Transverse colon (tissue), 4 donors: ENCODE measurements around the gene PHYKPL. TPM values are rescaled to one million over a fixed set of nuclear protein-coding genes. Genes with fewer than 3 reads are reported as not detected.

Experiments
- DNase-seq: peaks from one replicate; pipeline ENCODE4 v3.0.0-alpha.2; 2019
- H3K27ac ChIP-seq, 4 donors: fragments of 200-600 bp; sonication (generic); 2 replicates each; pipeline ENCODE4 v1.5.1; 2016 to 2018; ENCODE audit warnings: inconsistent platforms in 4 of 4
- H3K27me3 ChIP-seq: fragments of 200-600 bp; sonication (generic); 2 replicates; pipeline ENCODE4 v1.5.1; 2017; ENCODE audit warnings: inconsistent platforms
- H3K36me3 ChIP-seq, 4 donors: fragments of 200-600 bp; sonication (generic); 2 replicates each; pipeline ENCODE4 v1.5.1; 2017 to 2019; ENCODE audit warnings: inconsistent platforms in 4 of 4
- H3K4me1 ChIP-seq, 4 donors: fragments of 200-600 bp; sonication (generic); 2 replicates each; pipeline ENCODE4 v1.5.1; 2017 to 2020; ENCODE audit warnings: inconsistent platforms in 4 of 4
- H3K4me3 ChIP-seq, 4 donors: fragments of 200-600 bp; sonication (generic); 1 replicate in 1 of 4; 2 replicates in 3 of 4; pipeline versions ENCODE4 v1.5.1 to v1.6.1; 2017 to 2019; ENCODE audit warnings: inconsistent platforms in 4 of 4
- H3K9me3 ChIP-seq, 2 donors: fragments of 200-600 bp; sonication (generic); 2 replicates each; pipeline ENCODE4 v1.5.1; 2017 to 2019; ENCODE audit warnings: inconsistent platforms in 2 of 2
- EP300 ChIP-seq: sonication (generic); formaldehyde crosslinking; IDR thresholded peaks from one replicate; pipeline ENCODE4 v1.6.1; 2017; ENCODE audit warnings: antibody characterized with exemption, low read depth
- POLR2A ChIP-seq: fragments of 450-650 bp; IDR thresholded peaks from one replicate; pipeline ENCODE4 v1.6.1; 2016; ENCODE audit warnings: antibody characterized with exemption, mild to moderate bottlenecking, moderate library complexity
- POLR2AphosphoS5 ChIP-seq, 3 donors: sonication (generic); formaldehyde crosslinking; IDR thresholded peaks; one replicate each; pipeline ENCODE4 v1.6.1; 2016; ENCODE audit warnings: antibody characterized with exemption in 3 of 3
- WGBS, 2 donors: methylation state at CpG; one replicate each; pipeline ENCODE4 v1.1.5; 2018; ENCODE audit warnings: low coverage in 1 of 2; 5-methylcytosine and 5-hydroxymethylcytosine counted together
- in situ Hi-C, 4 donors: fragments of 200-750 bp; cut with MboI; loops; one replicate each; pipeline versions ENCODE4 v1.15.0 to v1.15.1; 2017; ENCODE audit warnings: low sequenced_read_pairs in 3 of 4, low pct_ligation_motif_present in 1 of 4, low pct_unique_long_range_greater_than_20kb in 1 of 4
- intact Hi-C: fragments of 100-400 bp; cut with DNase I; formaldehyde crosslinking; loops from one replicate; pipeline ENCODE4 v1.15.1; 2023; ENCODE audit warnings: low total_unique reads
- total RNA-seq, 4 donors: library from RNA; depleted of rRNA; stranded (reverse); fragments of >200 nt; gene quantifications; one replicate each; pipeline ENCODE4 v1.1.0, GENCODE V29; 2016
- TF ChIP-seq, protein P1 (sequence below), 5 experiments: fragments of 200-600 bp in 3 of 5; fragments of 450-650 bp in 2 of 5; sonication (generic) in 3 of 5; IDR thresholded peaks; 1 replicate in 2 of 5; 2 replicates in 3 of 5; pipeline ENCODE4 v1.5.1; 2016 to 2017; ENCODE audit warnings: antibody characterized with exemption in 5 of 5, inconsistent platforms in 3 of 5, mild to moderate bottlenecking in 2 of 5, moderate library complexity in 1 of 5

PHYKPL gene
- total RNA-seq, 4 donors from 2014 or later, result 124 to 405 (median 197) TPM

DNA sequence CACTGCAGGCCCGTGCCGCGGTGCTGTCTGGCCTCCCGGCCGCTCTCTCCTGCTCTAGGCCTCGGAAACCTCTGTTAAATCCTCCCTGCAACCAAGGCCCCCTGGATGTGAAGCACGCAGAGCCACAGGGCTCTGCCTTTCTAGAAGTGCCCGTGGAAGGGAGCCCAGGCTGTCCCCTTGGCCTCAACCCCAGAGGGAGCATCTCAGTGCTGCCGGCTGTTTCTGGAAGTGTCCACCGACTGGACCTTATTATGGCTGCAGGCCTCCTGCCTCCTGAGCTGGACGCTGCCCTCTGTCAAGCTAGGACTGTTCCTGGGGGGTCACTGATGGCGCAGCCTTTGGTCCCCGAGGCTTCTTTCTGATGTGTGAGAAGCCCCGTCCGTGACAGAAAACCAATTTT, 40.4 kb upstream of the PHYKPL start:
- no peaks in the 10 kb centered on the region for H3K4me1 ChIP-seq
- in situ Hi-C loops (loop anchor here in 1 of 4 donors (10.0 kb wide), 1 partner anchor 282 kb away; no protein-coding TSS in a partner anchor), intact Hi-C loops (no loop called here)
- TF ChIP-seq, protein P1, sequence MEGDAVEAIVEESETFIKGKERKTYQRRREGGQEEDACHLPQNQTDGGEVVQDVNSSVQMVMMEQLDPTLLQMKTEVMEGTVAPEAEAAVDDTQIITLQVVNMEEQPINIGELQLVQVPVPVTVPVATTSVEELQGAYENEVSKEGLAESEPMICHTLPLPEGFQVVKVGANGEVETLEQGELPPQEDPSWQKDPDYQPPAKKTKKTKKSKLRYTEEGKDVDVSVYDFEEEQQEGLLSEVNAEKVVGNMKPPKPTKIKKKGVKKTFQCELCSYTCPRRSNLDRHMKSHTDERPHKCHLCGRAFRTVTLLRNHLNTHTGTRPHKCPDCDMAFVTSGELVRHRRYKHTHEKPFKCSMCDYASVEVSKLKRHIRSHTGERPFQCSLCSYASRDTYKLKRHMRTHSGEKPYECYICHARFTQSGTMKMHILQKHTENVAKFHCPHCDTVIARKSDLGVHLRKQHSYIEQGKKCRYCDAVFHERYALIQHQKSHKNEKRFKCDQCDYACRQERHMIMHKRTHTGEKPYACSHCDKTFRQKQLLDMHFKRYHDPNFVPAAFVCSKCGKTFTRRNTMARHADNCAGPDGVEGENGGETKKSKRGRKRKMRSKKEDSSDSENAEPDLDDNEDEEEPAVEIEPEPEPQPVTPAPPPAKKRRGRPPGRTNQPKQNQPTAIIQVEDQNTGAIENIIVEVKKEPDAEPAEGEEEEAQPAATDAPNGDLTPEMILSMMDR (IDR thresholded peaks at IDR 0.05), result no peak
- no peaks in the 10 kb centered on the region for H3K36me3 ChIP-seq
- peaks cover 21% of the 10 kb centered on the region for H3K27me3 ChIP-seq
- no peaks in the 10 kb centered on the region for H3K9me3 ChIP-seq
- WGBS, 2 donors, result 83% methylated on average over 15 of the region's 15 CpGs; no CpG with 5 or more reads in 1 of the 2 donors
- DNase-seq, result no peak
- no peak overlapping the region for H3K4me3 ChIP-seq
- no peak overlapping the region for H3K27ac ChIP-seq

DNA sequence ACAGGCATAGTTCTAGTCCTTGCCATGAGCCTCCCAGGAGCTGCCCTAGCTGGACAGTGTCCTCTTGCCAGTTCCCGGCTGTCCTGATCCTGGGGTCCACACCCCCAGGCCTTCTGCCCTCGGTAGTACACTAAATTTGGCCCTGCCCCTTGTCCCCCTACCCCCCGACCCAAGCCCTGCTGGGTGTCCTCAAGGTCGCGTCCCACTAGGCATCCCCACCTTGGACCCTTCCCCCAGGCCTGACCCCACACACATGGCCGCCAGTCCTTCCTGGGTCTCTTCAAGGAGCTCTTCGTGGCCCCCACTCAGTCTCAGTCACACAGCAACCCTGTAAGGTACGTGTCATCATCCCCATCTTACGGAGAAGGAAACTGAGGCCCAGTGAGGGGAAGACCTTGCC, 40.0 kb upstream of the PHYKPL start:
- in situ Hi-C loops, result loop anchor here in 1 of 4 donors (10.0 kb wide), 1 partner anchor 282 kb away; no protein-coding TSS in a partner anchor

DNA sequence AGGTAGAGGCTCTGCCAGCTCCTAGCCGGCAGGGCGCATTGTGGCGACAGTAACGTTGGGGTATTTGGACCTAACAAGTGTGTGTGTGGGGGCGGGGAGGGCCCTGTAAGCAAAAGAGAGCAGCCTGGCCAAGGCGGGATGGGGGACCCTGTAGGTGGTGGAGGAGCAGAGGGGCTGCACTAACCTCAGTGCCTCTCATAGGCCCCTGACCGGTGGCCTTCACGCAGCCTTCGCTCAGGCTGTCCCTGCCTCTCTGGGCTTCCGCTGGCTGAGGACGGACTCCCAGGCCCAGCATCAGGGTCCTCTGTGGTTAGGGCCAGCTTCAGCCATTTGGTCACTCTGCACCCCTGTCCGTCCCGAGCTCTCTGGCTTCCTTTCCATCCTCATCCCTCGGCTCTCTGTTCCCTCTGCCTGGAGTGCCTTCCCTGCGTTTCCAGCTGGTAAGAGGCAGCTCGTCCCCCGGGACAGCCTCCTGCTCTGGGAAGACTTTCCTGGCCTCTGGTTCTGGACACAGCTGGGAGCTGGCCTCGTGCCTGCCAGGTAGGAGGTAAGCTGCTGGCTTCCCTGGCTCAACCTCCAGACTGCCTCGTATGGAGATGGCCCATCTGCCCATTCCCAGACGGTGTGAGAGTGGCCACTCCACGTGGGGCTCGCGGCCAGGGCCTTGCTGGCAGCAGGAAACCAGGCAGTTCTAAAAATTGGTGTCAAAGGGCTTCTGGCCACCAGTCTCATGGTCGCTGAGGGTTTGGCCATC, 39.3 kb upstream of the PHYKPL start:
- in situ Hi-C loops (loop anchor here in 1 of 4 donors (10.0 kb wide), 1 partner anchor 283 kb away; no protein-coding TSS in a partner anchor), intact Hi-C loops (no loop called here)
- Histone ChIP-seq H3K36me3 (no peaks in the 10 kb centered on the region), H3K4me3 (no peak overlapping the region), H3K4me1 (no peaks in the 10 kb centered on the region), H3K27me3 (peaks cover 13% of the 10 kb centered on the region), H3K9me3 (no peaks in the 10 kb centered on the region), H3K27ac (no peak overlapping the region)
- DNase-seq, result no peak
- TF ChIP-seq, protein P1 (IDR thresholded peaks at IDR 0.05), result no peak
- no peak for TF ChIP-seq EP300
- no peak for TF ChIP-seq POLR2AphosphoS5 (IDR thresholded peaks at IDR 0.05)
- no peak for TF ChIP-seq POLR2A
- WGBS, 2 donors, result 73 to 87% methylated on average over 7 to 23 of the region's 24 CpGs

More for the DNA sequence above, 40.0 kb upstream of the PHYKPL start:
- intact Hi-C loops, result no loop called here
- Histone ChIP-seq H3K9me3 (no peaks in the 10 kb centered on the region), H3K4me1 (no peaks in the 10 kb centered on the region), H3K4me3 (no peak overlapping the region), H3K27ac (no peak overlapping the region), H3K27me3 (peaks cover 19% of the 10 kb centered on the region), H3K36me3 (no peaks in the 10 kb centered on the region)
- TF ChIP-seq, protein P1 (IDR thresholded peaks at IDR 0.05), result no peak
- no peak for TF ChIP-seq POLR2AphosphoS5 (IDR thresholded peaks at IDR 0.05)
- no peak for TF ChIP-seq EP300
- TF ChIP-seq POLR2A, result no peak
- 84% methylated on average over 9 of the region's 9 CpGs; no CpG with 5 or more reads in 1 of the 2 donors for WGBS, 2 donors
- DNase-seq, result no peak

DNA sequence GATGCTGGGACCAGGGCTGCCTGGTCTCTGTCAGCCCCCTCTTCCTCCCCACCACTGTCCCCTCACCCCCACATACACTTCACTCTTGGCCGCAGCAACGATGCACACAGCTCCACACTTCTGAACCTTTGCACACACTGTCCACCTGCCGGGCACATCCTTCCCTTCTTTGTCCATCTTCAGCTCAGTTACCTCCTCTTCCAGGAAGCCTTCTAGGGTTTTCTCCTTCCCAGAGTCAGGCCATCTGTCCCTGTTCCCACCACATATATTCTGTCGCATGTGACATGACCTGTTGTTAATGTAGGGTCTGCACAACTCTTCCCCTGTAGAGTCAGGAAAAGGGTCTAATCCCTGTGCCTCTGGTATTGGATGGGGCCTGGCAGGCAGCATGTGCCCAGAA, 38.6 kb upstream of the PHYKPL start:
- in situ Hi-C loops, result loop anchor here in 1 of 4 donors (10.0 kb wide), 1 partner anchor 284 kb away; no protein-coding TSS in a partner anchor
- H3K4me1 ChIP-seq, result no peaks in the 10 kb centered on the region
- H3K4me3 ChIP-seq, result no peak overlapping the region
- WGBS, 2 donors, result 60 to 90% methylated on average over 1 to 4 of the region's 4 CpGs
- no peaks in the 10 kb centered on the region for H3K9me3 ChIP-seq
- H3K36me3 ChIP-seq, result no peaks in the 10 kb centered on the region
- H3K27ac ChIP-seq, result no peak overlapping the region
- peaks cover 6% of the 10 kb centered on the region for H3K27me3 ChIP-seq
- intact Hi-C loops, result no loop called here
- TF ChIP-seq POLR2A (no peak), EP300 (no peak), POLR2AphosphoS5 (IDR thresholded peaks at IDR 0.05) (no peak)
- TF ChIP-seq, protein P1 (IDR thresholded peaks at IDR 0.05), result no peak
- DNase-seq, result no peak
